Stimulated activated naive CD4-positive, alpha-beta T cell treated with Interleukin-2 at 50 U/mL for 16 hours (primary cell): ENCODE results near the gene TRAK1.

Source experiments
- DNase-seq: peaks from one replicate; lab custom pipeline; 2025; lab: John Stamatoyannopoulos, UW

TRAK1 gene

GRCh38 chr3:42123824-42124658 is 32.9 kb downstream of the TRAK1 start:
- no peak for DNase-seq

GRCh38 chr3:42127226-42127625 is 36.1 kb downstream of the TRAK1 start:
- no peak for DNase-seq

- DNase-seq: no peak
These were observed 37.4 kb downstream of the TRAK1 start for GRCh38 chr3:42128526-42128925.

- no peak for DNase-seq
These were observed 38.1 kb downstream of the TRAK1 start for GRCh38 chr3:42129014-42129953.

GRCh38 chr3:42130007-42130328 is 38.8 kb downstream of the TRAK1 start:
- DNase-seq: no peak

- no peak for DNase-seq
These were observed 39.3 kb downstream of the TRAK1 start for GRCh38 chr3:42130329-42131070.

- no peak for DNase-seq
These were observed 42.5 kb downstream of the TRAK1 start for GRCh38 chr3:42133500-42134298.

GRCh38 chr3:42134867-42135464 is 43.8 kb downstream of the TRAK1 start:
- no peak for DNase-seq

- DNase-seq: no peak
These were observed 48.7 kb downstream of the TRAK1 start for GRCh38 chr3:42139621-42140453.

- DNase-seq: no peak
These were observed 49.6 kb downstream of the TRAK1 start for GRCh38 chr3:42140665-42141203.

GRCh38 chr3:42143440-42143839 is 52.3 kb downstream of the TRAK1 start:
- DNase-seq: no peak

- DNase-seq: no peak
These were observed 53.1 kb downstream of the TRAK1 start for GRCh38 chr3:42144209-42144608.

- no peak for DNase-seq
These were observed 57.1 kb downstream of the TRAK1 start for GRCh38 chr3:42148086-42148848.

- no peak for DNase-seq
These were observed 57.9 kb downstream of the TRAK1 start for GRCh38 chr3:42148982-42149432.

- DNase-seq: no peak
These were observed 58.4 kb downstream of the TRAK1 start for GRCh38 chr3:42149532-42149931.

GRCh38 chr3:42149975-42150374 is 58.8 kb downstream of the TRAK1 start:
- no peak for DNase-seq

GRCh38 chr3:42151596-42152168 is 60.5 kb downstream of the TRAK1 start:
- DNase-seq: no peak

GRCh38 chr3:42152193-42152592 is 61.0 kb downstream of the TRAK1 start:
- DNase-seq: no peak

- DNase-seq: no peak
These were observed 61.9 kb downstream of the TRAK1 start for GRCh38 chr3:42153039-42153438.
